Small intestine (tissue), 7 donors: ENCODE data around the gene HOXA5. TPM values are rescaled to one million over a fixed set of nuclear protein-coding genes. Genes with fewer than 3 reads are reported as not detected.

Source experiments
- DNase-seq, 2 donors: peaks; one replicate each; pipeline versions ENCODE4 v3.0.0 to v3.0.0-alpha.2; 2013
- FAIRE-seq: peaks from 2 replicates; lab custom pipeline; 2012; peaks lifted over from hg19 to GRCh38; lab: Jason Lieb, UNC
- H3K27ac ChIP-seq, 3 donors: one replicate each; pipeline ENCODE4 v1.5.1; 2013; ENCODE audit warnings: low read length in 2 of 3, mild to moderate bottlenecking in 2 of 3, control low read depth in 1 of 3, inconsistent platforms in 1 of 3, low read depth in 1 of 3, moderate library complexity in 1 of 3
- H3K27me3 ChIP-seq, 3 donors: one replicate each; pipeline ENCODE4 v1.6.1; 2013; ENCODE audit warnings: low read length in 3 of 3, inconsistent platforms in 1 of 3; ENCODE audit not compliant: control insufficient read depth in 3 of 3, insufficient read depth in 3 of 3
- H3K36me3 ChIP-seq, 3 donors: one replicate each; pipeline ENCODE4 v1.6.1; 2013; ENCODE audit warnings: low read length in 3 of 3, inconsistent platforms in 1 of 3, low read depth in 1 of 3, mild to moderate bottlenecking in 1 of 3, moderate library complexity in 1 of 3; ENCODE audit not compliant: control insufficient read depth in 3 of 3, insufficient read depth in 2 of 3
- H3K4me1 ChIP-seq, 3 donors: one replicate each; pipeline ENCODE4 v1.6.1; 2013; ENCODE audit warnings: low read length in 2 of 3, inconsistent platforms in 1 of 3, low read depth in 1 of 3, mild to moderate bottlenecking in 1 of 3, moderate library complexity in 1 of 3; ENCODE audit not compliant: control insufficient read depth in 3 of 3, insufficient read depth in 2 of 3
- H3K4me3 ChIP-seq, 3 donors: one replicate each; pipeline ENCODE4 v1.5.1; 2013; ENCODE audit warnings: low read length in 3 of 3, control low read depth in 1 of 3, inconsistent platforms in 1 of 3, low read depth in 1 of 3, mild to moderate bottlenecking in 1 of 3, moderate library complexity in 1 of 3
- H3K9me3 ChIP-seq, 2 donors: one replicate each; pipeline ENCODE4 v1.6.1; 2013; ENCODE audit warnings: low read depth in 1 of 2, low read length in 1 of 2; ENCODE audit not compliant: control insufficient read depth in 2 of 2, insufficient read depth in 1 of 2
- WGBS, 3 donors: extraction: QIAGEN DNeasy Blood & Tissue Kit; methylation state at CpG; one replicate each; pipeline ENCODE4 v1.1.7; 2013; 5-methylcytosine and 5-hydroxymethylcytosine counted together
- polyA plus RNA-seq, 4 donors: library from polyadenylated mRNA; stranded (reverse) in 3 of 4; unstranded in 1 of 4; fragments of 200-250 nt in 3 of 4; fragments of 120-200 nt in 1 of 4; gene quantifications; one replicate each; pipeline versions ENCODE4 v1.2.1 to v1.2.3, GENCODE V29; 2013
- donor health status: healthy with polysubstance abuse.
- donor health status: control.
- donor health status: control.
- donor health status: Bipolar disorder and iron deficiency.
- donor health status: healthy.

Gene HOXA5
- polyA plus RNA-seq, 4 donors: 0.45 to 44.0 (median 5.1) TPM

GRCh38 chr7:27154901-27155815 is 11.7 kb upstream of the HOXA5 start:
- peaks cover 0 to 3% of the 10 kb centered on the region in 2 donors for H3K9me3 ChIP-seq
- DNase-seq (no peak), FAIRE-seq (no peak)
- H3K4me3 ChIP-seq: peak overlapping the region in 2 of 3 donors; percentile 17 to 55
- peak overlapping the region in 1 of 3 donors; percentile 17 for H3K27ac ChIP-seq
- WGBS, 3 donors: 8 to 20% (median 16%) methylated on average over 48 of the region's 48 CpGs
- peaks cover 15 to 98% (median 76%) of the 10 kb centered on the region in 3 donors for H3K27me3 ChIP-seq
- H3K4me1 ChIP-seq: peaks cover 0 to 27% (median 0%) of the 10 kb centered on the region in 3 donors
- H3K36me3 ChIP-seq: peaks cover 0 to 4% (median 0%) of the 10 kb centered on the region in 3 donors

GRCh38 chr7:27154369-27154768 is 10.9 kb upstream of the HOXA5 start:
- no peak overlapping the region for H3K4me3 ChIP-seq
- FAIRE-seq (no peak), DNase-seq (no peak)
- peaks cover 15 to 97% (median 70%) of the 10 kb centered on the region in 3 donors for H3K27me3 ChIP-seq
- peaks cover 0 to 25% (median 0%) of the 10 kb centered on the region in 3 donors for H3K4me1 ChIP-seq
- H3K36me3 ChIP-seq: peaks cover 0 to 5% (median 0%) of the 10 kb centered on the region in 3 donors
- no peak overlapping the region for H3K27ac ChIP-seq
- 32 to 54% (median 38%) methylated on average over 10 of the region's 10 CpGs for WGBS, 3 donors
- peaks cover 0 to 3% of the 10 kb centered on the region in 2 donors for H3K9me3 ChIP-seq

GRCh38 chr7:27153526-27153925 is 10.0 kb upstream of the HOXA5 start:
- H3K27me3 ChIP-seq: peaks cover 15 to 97% (median 62%) of the 10 kb centered on the region in 3 donors
- 37 to 62% (median 61%) methylated on average over 3 of the region's 3 CpGs for WGBS, 3 donors
- H3K4me3 ChIP-seq: no peak overlapping the region
- H3K27ac ChIP-seq: no peak overlapping the region
- peaks cover 0 to 5% (median 0%) of the 10 kb centered on the region in 3 donors for H3K36me3 ChIP-seq
- peaks cover 0 to 3% of the 10 kb centered on the region in 2 donors for H3K9me3 ChIP-seq
- H3K4me1 ChIP-seq: peaks cover 0 to 25% (median 0%) of the 10 kb centered on the region in 3 donors
- DNase-seq: no peak
- FAIRE-seq: no peak

- peaks cover 0 to 31% (median 0%) of the 10 kb centered on the region in 3 donors for H3K4me1 ChIP-seq
- 20 to 38% (median 37%) methylated on average over 22 of the region's 22 CpGs for whole genome bisulfite sequencing, 3 donors
- H3K4me3 ChIP-seq: peak overlapping the region in 1 of 3 donors; percentile 66
These were observed 9.4 kb upstream of the HOXA5 start for GRCh38 chr7:27152816-27153442.

GRCh38 chr7:27151931-27152815 is 8.7 kb upstream of the HOXA5 start, which contains the start of gene HOXA3:
HOXA3 (minus strand) TSS chr7:27152583; CDS start chr7:27110640, 41,943 bp downstream.
- Histone ChIP-seq H3K9me3 (no peaks in the 10 kb centered on the region), H3K36me3 (peaks cover 0 to 5% (median 0%) of the 10 kb centered on the region in 3 donors), H3K27ac (peak within 1 kb of the TSS in 2 of 3 donors; percentile 71 to 83), H3K27me3 (peaks cover 13 to 97% (median 50%) of the 10 kb centered on the region in 3 donors), H3K4me3 (peak within 1 kb of the TSS in 2 of 3 donors; percentile 66 to 68), H3K4me1 (peaks cover 0 to 36% (median 0%) of the 10 kb centered on the region in 3 donors)
- 3 to 7% (median 6%) methylated on average over 46 to 53 of the region's 53 CpGs for WGBS, 3 donors
- no peak for FAIRE-seq
- peak in 1 of 2 donors; percentile 75 for DNase-seq

More at GRCh38 chr7:27152816-27153442, 9.4 kb upstream of the HOXA5 start:
- Histone ChIP-seq H3K27me3 (peaks cover 14 to 97% (median 57%) of the 10 kb centered on the region in 3 donors), H3K36me3 (peaks cover 0 to 5% (median 0%) of the 10 kb centered on the region in 3 donors), H3K9me3 (peaks cover 0 to 1% of the 10 kb centered on the region in 2 donors), H3K27ac (peak overlapping the region in 2 of 3 donors; percentile 21 to 83)
- no peak for DNase-seq
- no peak for FAIRE-seq

- Histone ChIP-seq H3K36me3 (peaks cover 0 to 5% (median 0%) of the 10 kb centered on the region in 3 donors), H3K4me1 (peaks cover 0 to 35% (median 0%) of the 10 kb centered on the region in 3 donors), H3K9me3 (no peaks in the 10 kb centered on the region), H3K27me3 (peaks cover 10 to 98% (median 49%) of the 10 kb centered on the region in 3 donors), H3K4me3 (peak overlapping the region; percentile 19 to 66 (median 62)), H3K27ac (peak overlapping the region in 2 of 3 donors; percentile 71 to 83)
- 6 to 12% (median 10%) methylated on average over 27 of the region's 27 CpGs for WGBS, 3 donors
- no peak for DNase-seq
- no peak for FAIRE-seq
These were observed 8.0 kb upstream of the HOXA5 start for GRCh38 chr7:27151341-27151930.

GRCh38 chr7:27150568-27151340 is 7.3 kb upstream of the HOXA5 start:
- 2 to 3% (median 3%) methylated on average over 57 to 58 of the region's 58 CpGs for whole genome bisulfite sequencing, 3 donors
- H3K4me1 ChIP-seq: peaks cover 0 to 30% (median 0%) of the 10 kb centered on the region in 3 donors

More at GRCh38 chr7:27150568-27151340, 7.3 kb upstream of the HOXA5 start:
- peak; percentile 54 to 91 for DNase-seq
- peak overlapping the region; percentile 19 to 66 (median 62) for H3K4me3 ChIP-seq
- H3K27ac ChIP-seq: peak overlapping the region in 2 of 3 donors; percentile 71 to 83
- peaks cover 0 to 7% (median 0%) of the 10 kb centered on the region in 3 donors for H3K36me3 ChIP-seq
- H3K9me3 ChIP-seq: no peaks in the 10 kb centered on the region
- peaks cover 8 to 98% (median 42%) of the 10 kb centered on the region in 3 donors for H3K27me3 ChIP-seq
- no peak for FAIRE-seq
